GM19025 (cell line): ENCODE measurements around the gene OR4F6.

ENCODE experiments used
- ATAC-seq: cut with Tn5 transposase; IDR thresholded peaks from one replicate; pipeline ENCODE4 v1.9.1; 2021; ENCODE audit warnings: mild to moderate bottlenecking, low read depth, moderate library complexity; ENCODE audit not compliant: unreplicated experiment

The OR4F6 gene

DNA sequence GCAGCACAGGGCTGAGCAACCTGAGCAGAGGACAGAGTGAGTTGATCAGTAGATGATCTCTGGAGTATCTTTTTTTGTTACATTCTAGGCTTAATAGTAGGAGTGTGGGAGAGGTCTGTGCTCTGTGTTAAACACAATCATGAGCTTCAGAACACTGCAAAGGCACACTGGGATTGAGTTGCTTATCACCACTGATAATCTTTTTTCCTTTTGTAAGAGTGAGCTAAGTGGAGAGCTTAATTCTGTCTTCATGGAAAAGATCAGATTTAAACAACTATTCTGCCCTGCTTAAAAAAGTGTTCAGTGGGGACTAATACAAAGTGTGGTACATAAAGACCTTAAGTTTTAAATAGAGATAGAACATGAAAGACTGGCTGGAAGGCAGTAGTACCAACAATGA is 1.1 kb downstream of the OR4F6 start:
- no peak for ATAC-seq

DNA sequence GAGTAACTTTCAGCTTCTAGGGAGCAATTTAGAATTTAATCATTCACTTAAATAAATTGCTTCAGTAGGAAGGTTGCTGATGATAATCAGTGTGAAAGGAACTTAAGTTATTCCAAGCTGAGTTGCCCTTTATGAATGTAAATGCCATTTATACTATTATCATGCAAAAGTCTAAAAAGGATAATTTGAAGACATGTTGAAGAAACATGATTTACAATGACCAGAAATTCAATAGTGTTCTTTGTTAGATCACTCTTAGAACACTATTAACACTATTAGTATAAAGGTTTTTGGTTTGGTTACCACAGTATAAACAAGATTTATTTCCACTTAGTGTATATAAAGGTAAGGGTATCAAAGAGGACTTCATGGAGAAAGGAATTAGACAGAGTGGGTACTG is 1.6 kb downstream of the OR4F6 start:
- no peak for ATAC-seq

DNA sequence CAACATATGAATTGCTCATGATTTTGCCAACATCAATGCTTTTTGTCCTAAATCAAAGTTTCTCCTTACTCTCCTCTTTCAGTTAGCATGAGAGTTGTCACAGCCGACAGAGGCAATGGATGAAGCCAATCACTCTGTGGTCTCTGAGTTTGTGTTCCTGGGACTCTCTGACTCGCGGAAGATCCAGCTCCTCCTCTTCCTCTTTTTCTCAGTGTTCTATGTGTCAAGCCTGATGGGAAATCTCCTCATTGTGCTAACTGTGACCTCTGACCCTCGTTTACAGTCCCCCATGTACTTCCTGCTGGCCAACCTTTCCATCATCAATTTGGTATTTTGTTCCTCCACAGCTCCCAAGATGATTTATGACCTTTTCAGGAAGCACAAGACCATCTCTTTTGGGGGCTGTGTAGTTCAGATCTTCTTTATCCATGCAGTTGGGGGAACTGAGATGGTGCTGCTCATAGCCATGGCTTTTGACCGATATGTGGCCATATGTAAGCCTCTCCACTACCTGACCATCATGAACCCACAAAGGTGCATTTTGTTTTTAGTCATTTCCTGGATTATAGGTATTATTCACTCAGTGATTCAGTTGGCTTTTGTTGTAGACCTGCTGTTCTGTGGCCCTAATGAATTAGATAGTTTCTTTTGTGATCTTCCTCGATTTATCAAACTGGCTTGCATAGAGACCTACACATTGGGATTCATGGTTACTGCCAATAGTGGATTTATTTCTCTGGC is 2.5 kb downstream of the OR4F6 start:
- no peak for ATAC-seq

DNA sequence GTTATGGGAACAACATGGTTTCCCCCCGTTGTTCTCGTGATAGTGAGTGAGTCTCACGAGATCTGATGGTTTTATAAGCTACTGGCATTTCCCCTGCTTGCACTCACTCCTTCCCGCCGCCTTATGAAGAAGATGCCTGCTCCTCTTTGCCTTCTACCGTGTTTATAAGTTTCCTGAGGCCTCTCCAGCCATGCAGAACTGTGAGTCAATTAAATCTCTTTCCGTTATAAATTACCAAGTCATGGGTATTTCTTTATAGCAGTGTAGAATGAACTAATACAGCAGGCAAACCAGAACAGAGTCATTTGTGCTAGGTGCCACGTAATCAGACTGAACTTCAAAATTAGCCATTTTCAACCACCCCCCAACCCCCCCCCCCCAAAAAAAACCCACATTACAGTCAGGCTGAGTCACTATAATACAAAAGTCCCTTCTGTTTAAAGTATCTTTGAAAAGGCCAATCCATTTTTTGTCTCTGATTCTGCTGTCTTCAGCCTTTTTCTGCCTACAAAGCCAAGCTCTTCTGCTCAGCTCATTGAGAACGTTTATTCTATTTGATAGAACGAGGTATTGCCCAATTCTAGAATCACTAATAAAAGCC is 4.1 kb downstream of the OR4F6 start:
- ATAC-seq, result no peak

DNA sequence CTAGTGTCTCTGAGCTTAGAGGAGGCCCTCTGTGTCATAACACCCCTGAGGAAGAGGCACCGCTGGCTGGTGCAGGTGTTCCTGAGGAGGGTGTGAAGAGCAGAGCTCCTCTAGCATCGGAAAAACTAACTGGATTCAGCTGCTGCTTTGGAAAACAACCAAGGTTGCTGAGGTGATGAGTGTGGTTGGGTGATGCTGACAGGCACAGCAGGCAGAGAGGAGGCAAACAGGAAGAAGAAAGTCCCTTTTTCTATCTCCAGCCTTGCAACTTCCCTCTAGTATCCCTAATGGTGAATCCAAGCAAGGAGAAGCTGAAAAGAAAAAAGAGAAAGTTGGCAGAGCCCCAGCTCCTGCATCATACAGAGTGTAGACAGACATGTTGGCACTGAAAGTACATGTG is 4.9 kb downstream of the OR4F6 start:
- ATAC-seq, result no peak

DNA sequence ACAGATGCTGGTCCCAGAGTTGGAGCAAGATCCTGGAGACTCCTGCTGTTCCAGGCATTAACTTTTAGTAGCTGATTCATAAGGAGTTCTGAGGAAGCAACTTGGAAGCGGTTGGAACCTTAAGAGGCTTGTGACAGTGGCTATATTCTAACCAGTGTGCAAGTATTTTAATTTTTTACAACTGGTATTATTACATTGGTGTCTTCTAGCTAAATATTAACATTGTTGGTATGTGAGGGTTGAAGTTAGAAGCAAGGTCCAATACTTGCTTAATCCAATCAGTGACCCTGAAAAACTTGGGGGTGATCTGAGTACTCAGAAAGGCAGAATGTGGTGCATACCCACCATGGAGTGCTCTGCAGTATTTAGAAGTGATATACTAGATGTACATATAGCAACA is 7.1 kb downstream of the OR4F6 start:
- no peak for ATAC-seq

DNA sequence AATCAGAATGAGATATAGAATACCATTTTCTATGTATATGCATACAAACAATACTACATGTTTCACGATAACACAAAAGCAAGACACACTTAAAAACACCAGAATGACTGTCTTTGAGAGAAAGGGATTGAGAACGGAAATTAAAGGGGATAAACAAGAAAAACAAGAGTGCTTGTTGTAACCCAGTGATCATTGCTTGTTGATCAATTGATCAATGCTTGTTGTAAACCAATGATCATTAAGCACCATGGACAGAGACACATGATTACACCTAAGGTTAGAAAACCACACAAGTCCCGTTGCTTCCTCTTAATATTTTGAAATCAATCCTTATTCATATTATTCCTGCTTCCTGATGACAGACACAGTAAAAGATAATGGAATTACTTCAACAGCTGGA is 7.6 kb downstream of the OR4F6 start:
- ATAC-seq, result no peak

DNA sequence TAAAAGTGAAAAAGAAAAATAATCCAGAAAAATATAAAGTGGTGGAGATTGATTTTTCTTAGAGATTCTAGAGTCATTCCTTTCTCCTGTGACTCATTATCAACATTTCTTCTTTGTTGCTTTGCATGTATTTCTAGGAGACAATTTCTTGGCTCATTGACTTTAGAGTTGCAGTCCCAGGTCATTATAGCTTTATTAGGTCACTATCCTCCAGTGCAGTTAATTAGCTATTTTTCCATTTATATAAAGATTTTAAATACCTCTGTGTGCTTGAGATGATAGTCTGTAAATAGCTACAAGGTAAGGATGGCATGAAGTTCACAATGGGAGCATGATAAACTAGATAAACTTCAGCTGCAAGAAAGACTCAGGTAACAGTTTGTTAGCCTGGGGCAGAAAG is 8.6 kb downstream of the OR4F6 start, which contains the start of gene OR4F15:
Gene OR4F15, plus strand, starts transcription at position 301 of the 400 bp plus-strand sequence. CDS start 5,985 bp downstream, outside the sequence.
- no peak for ATAC-seq

DNA sequence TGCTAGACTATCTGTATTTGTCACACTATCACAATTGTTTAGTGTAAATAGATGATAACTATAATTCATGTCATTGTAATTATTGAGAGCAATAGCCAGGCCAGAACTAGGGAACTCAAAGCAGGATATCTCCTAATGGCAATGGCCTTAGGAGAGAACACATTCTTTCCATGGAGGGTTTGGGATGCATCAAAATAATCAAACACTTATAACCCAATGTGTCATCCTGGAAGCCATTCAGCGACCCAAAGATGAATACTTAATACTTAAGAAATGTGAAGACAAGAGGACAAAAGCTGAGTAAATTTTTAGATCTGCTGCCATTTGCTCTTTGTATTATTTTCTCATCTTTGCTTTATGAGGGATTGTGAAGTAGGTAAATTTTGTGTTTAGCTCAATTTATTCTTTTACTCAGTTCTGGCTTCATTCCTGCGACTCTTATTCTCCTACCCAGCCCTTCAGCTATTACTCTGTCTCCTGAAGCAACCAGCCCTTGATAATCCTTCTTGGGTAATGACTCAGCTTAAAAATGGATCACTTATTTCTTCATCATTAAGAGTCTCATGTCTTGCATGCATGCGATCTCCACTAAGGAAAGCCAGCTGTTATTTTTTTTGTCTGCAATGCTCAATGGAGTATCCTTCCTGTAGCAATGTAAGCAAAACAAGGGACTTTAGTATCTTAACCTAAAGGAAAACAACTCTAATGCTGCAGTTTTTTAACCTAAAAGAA is 10.7 kb downstream of the OR4F6 start:
- no peak for ATAC-seq

DNA sequence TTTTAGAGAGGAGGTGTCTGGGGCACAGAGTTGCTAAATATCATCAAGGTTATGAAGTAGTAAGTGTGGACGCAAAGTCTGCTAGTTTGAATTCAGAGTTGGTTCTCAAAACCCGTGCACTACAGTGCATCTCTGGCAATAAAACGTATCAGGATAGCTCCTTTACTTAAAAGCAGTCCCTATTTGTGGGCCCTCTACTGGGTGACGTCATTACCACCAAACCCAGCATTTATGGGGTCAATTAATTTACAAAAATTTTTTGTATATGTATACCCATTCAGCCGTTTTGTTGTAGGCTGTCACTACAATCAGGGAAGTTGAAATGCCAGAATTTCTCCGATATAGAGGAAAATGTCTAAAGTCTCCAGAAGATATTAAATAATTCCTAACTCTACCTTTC is 17.5 kb downstream of the OR4F6 start:
- ATAC-seq, result no peak

DNA sequence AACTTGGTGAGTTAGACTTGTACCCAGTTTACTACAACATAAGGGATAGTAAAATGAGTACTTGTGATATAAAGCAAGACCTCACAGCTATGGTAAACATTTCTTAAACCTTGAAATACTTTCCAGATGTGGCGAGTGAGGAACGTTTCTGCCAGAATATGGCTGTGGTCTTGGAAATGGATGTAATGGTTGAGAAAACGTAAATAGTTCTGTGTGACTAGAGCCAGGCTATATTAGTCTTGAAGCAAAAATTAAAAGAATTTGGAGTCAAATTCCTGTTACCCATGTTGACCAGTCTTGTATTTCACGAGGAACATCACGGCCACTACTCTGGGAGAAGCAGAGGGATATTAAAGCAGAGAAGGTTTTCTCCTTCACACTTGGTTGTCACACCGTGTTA is 23.9 kb downstream of the OR4F6 start:
- ATAC-seq, result no peak

DNA sequence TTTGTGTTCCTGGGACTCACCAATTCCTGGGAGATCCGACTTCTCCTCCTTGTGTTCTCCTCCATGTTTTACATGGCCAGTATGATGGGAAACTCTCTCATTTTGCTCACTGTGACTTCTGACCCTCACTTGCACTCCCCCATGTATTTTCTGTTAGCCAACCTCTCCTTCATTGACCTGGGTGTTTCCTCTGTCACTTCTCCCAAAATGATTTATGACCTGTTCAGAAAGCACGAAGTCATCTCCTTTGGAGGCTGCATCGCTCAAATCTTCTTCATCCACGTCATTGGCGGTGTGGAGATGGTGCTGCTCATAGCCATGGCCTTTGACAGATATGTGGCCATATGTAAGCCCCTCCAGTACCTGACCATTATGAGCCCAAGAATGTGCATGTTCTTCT is 25.5 kb downstream of the OR4F6 start:
- no peak for ATAC-seq

DNA sequence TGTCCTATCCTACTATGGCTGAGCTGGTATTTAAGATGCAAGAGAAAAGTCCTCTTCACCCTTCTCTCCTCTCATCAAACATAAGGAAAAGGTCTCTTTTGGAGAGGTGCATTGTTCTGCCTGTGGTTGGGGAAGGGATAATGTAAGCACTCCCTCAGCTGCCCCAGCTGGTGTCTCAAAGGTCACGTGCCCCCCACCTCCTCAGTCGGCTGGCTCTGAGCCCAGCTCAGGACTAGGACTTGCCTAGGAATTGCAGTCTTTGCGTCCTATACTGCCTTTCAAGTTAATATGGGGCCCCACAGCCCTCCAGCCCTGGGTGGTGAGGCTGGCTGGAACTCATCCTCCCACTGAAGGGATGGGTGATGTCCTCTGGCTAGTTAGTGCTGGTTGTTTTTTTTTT is 38.3 kb downstream of the OR4F6 start:
- ATAC-seq, result no peak

DNA sequence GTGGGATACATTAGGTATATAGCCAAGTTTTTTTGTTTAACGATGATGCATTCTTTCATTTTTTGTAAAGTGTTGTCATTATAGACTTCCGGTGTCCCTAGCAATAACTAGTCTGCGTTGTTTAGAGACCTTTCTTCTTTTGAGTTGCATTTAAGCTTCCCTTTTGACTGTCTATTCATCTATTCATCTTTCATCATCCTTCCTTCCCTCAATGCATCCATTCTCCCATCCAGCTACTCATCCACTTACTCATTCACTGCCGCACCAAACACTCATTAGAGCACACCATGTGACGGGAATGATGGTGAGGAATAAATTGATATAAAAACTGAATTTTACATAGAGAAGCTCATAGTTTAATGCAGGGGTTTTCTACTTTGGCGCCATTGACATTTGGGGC is 41.6 kb downstream of the OR4F6 start:
- no peak for ATAC-seq

DNA sequence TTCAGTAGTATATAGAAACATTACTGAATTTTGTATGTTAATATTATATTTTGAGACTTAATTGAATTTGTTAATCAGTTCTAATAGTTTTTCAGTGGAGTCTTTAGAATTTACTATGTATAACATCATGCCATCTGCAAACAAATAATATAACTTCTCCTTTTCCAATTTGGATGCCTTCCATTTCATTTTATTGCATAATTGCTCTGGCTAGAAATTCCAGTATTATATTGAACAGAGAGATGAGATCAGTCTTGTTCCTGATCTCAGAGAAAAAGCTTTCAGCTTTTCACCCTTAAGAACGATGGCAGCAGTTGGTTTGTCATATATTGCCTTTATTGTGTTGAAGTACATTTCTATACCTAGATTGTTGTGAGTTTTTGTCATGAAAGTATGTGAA is 49.0 kb downstream of the OR4F6 start:
- ATAC-seq, result no peak
